Loucy (cell line): ENCODE measurements around the gene NPTX2.

Experiments used
- H2AFZ ChIP-seq: fragments of 200-600 bp; sonication (generic); 2 replicates; pipeline ENCODE4 v1.6.0; 2016; ENCODE audit warnings: antibody characterized with exemption, mild to moderate bottlenecking, low read length, moderate library complexity
- H3F3A ChIP-seq: fragments of 200-600 bp; 2 replicates; pipeline ENCODE4 v1.6.0; 2016; ENCODE audit warnings: antibody characterized with exemption, low read depth, mild to moderate bottlenecking
- H3K27me3 ChIP-seq: fragments of 200-600 bp; sonication (generic); 2 replicates; pipeline ENCODE4 v1.6.1; 2014; ENCODE audit warnings: low read length, mild to moderate bottlenecking; ENCODE audit not compliant: insufficient read depth, poor library complexity, severe bottlenecking
- H3K36me3 ChIP-seq: fragments of 200-600 bp; sonication (generic); 2 replicates; pipeline ENCODE4 v1.6.1; 2016; ENCODE audit warnings: low read length; ENCODE audit not compliant: insufficient read depth
- H3K4me1 ChIP-seq: fragments of 200-600 bp; sonication (generic); 2 replicates; pipeline ENCODE4 v1.5.1; 2014; ENCODE audit warnings: low read length, mild to moderate bottlenecking; ENCODE audit not compliant: insufficient read depth, poor library complexity, severe bottlenecking
- H3K4me2 ChIP-seq: fragments of 200-600 bp; sonication (generic); 2 replicates; pipeline ENCODE4 v1.6.0; 2014; ENCODE audit warnings: antibody characterized with exemption, low read length, low read depth, mild to moderate bottlenecking; ENCODE audit not compliant: poor library complexity, severe bottlenecking
- H3K4me3 ChIP-seq: fragments of 200-600 bp; sonication (generic); 2 replicates; pipeline ENCODE4 v1.5.1; 2014; ENCODE audit warnings: low read length, mild to moderate bottlenecking, mixed read lengths; ENCODE audit not compliant: poor library complexity, severe bottlenecking
- H3K79me2 ChIP-seq: fragments of 200-600 bp; sonication (generic); 2 replicates; pipeline ENCODE4 v1.6.1; 2014; ENCODE audit warnings: low read length; ENCODE audit not compliant: insufficient read depth
- H3K9ac ChIP-seq: fragments of 200-600 bp; sonication (generic); 2 replicates; pipeline ENCODE4 v1.6.0; 2014; ENCODE audit warnings: mild to moderate bottlenecking, low read depth, low read length, moderate library complexity; ENCODE audit not compliant: poor library complexity, severe bottlenecking
- H3K9me2 ChIP-seq: fragments of 200-600 bp; sonication (generic); replicated peaks from 2 replicates; pipeline ENCODE4 v1.6.1; 2016; ENCODE audit warnings: low read depth, low read length, mixed read lengths
- H3K9me3 ChIP-seq: fragments of 200-600 bp; sonication (generic); 2 replicates; pipeline ENCODE4 v1.6.1; 2014; ENCODE audit warnings: mild to moderate bottlenecking, antibody characterized with exemption, low read length, low read depth; ENCODE audit not compliant: insufficient read depth
- H4K20me1 ChIP-seq: fragments of 200-600 bp; sonication (generic); 2 replicates; pipeline ENCODE4 v1.6.0; 2014; ENCODE audit warnings: antibody characterized with exemption, low read length, mild to moderate bottlenecking; ENCODE audit not compliant: insufficient read depth, poor library complexity, severe bottlenecking
- CTCF ChIP-seq: fragments of 200-600 bp; sonication (generic); conservative IDR thresholded peaks from 2 replicates; pipeline ENCODE4 v1.5.1; 2014; ENCODE audit warnings: mild to moderate bottlenecking, antibody characterized with exemption, low read length
- EZH2phosphoT487 ChIP-seq: fragments of 200-600 bp; IDR thresholded peaks from 2 replicates; pipeline ENCODE4 v1.6.1; 2018; ENCODE audit warnings: antibody characterized with exemption, mild to moderate bottlenecking, moderate library complexity, borderline replicate concordance

NPTX2 gene, protein sequence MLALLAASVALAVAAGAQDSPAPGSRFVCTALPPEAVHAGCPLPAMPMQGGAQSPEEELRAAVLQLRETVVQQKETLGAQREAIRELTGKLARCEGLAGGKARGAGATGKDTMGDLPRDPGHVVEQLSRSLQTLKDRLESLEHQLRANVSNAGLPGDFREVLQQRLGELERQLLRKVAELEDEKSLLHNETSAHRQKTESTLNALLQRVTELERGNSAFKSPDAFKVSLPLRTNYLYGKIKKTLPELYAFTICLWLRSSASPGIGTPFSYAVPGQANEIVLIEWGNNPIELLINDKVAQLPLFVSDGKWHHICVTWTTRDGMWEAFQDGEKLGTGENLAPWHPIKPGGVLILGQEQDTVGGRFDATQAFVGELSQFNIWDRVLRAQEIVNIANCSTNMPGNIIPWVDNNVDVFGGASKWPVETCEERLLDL

DNA sequence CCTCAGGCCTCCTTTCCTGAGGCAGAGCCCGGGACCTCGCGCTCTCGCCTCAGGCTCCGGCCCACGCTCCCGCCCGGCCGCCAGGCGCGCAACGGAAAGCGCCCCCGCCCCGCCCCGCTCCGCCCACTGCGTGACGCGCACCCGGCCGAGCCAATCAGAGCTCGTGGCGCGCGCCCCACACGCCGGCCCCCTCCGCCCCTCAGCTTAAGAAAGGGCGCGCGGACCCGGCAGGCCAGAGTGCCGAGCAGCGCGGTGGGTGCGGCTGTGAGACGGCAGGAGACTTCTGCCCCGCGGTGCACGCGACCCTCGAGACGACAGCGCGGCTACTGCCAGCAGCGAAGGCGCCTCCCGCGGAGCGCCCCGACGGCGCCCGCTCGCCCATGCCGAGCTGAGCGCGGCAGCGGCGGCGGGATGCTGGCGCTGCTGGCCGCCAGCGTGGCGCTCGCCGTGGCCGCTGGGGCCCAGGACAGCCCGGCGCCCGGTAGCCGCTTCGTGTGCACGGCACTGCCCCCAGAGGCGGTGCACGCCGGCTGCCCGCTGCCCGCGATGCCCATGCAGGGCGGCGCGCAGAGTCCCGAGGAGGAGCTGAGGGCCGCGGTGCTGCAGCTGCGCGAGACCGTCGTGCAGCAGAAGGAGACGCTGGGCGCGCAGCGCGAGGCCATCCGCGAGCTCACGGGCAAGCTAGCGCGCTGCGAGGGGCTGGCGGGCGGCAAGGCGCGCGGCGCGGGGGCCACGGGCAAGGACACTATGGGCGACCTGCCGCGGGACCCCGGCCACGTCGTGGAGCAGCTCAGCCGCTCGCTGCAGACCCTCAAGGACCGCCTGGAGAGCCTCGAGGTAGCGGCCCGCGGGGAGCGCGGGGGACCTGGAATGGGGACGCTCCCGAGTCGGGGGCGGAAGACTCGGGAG is at the start of gene NPTX2:
Gene NPTX2 (plus strand): TSS at position 235 of the 909 bp plus-strand sequence. CDS start 177 bp downstream, at position 412.
- Histone ChIP-seq H3K9ac (no peak within 1 kb of the TSS), H3K4me3 (no peak within 1 kb of the TSS), H3K9me3 (no peaks in the 10 kb centered on the region), H3K4me1 (peaks cover 37% of the 10 kb centered on the region), H2AFZ (no peak within 1 kb of the TSS), H3K36me3 (no peaks in the 10 kb centered on the region), H3K79me2 (peaks cover 15% of the 10 kb centered on the region; the same call in 1 of the 2 replicates), H3K27me3 (no peaks in the 10 kb centered on the region), H3K9me2 (no peaks in the 10 kb centered on the region), H3K4me2 (no peak within 1 kb of the TSS), H3F3A (no peaks in the 10 kb centered on the region), H4K20me1 (no peaks in the 10 kb centered on the region)
- TF ChIP-seq CTCF = no peak
- TF ChIP-seq EZH2phosphoT487 = no peak

DNA sequence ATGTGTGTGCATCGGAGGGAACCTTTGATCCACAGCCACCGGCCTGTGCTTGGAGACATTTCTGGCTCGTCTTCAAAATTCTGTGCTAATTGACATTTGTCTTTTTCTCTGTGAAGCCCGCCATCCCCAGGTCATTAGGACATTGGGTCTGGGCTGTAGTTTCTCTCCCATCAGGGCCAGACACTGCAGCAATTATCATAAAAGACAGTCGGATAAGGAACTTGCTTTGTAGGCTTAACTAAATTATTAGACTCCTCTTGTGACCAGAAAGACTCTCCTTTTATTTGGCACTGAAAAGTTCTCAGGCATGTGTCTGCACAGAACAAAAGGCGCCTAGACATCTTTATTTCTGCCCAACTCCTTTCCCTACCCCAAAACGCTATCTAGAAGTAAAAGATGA is 49.1 kb upstream of the NPTX2 start:
- H3K27me3 ChIP-seq = no peaks in the 10 kb centered on the region
- H3K36me3 ChIP-seq = no peaks in the 10 kb centered on the region
- H3K9me2 ChIP-seq = no peaks in the 10 kb centered on the region
- no peaks in the 10 kb centered on the region for H3F3A ChIP-seq
- H3K4me2 ChIP-seq = no peak overlapping the region
- H3K4me3 ChIP-seq = no peak overlapping the region
- H3K9ac ChIP-seq = no peak overlapping the region
- H3K9me3 ChIP-seq = no peaks in the 10 kb centered on the region
- H4K20me1 ChIP-seq = no peaks in the 10 kb centered on the region
- no peaks in the 10 kb centered on the region for H3K79me2 ChIP-seq
- H2AFZ ChIP-seq = no peak overlapping the region
- no peaks in the 10 kb centered on the region for H3K4me1 ChIP-seq
- TF ChIP-seq EZH2phosphoT487 (no peak), CTCF (no peak)

DNA sequence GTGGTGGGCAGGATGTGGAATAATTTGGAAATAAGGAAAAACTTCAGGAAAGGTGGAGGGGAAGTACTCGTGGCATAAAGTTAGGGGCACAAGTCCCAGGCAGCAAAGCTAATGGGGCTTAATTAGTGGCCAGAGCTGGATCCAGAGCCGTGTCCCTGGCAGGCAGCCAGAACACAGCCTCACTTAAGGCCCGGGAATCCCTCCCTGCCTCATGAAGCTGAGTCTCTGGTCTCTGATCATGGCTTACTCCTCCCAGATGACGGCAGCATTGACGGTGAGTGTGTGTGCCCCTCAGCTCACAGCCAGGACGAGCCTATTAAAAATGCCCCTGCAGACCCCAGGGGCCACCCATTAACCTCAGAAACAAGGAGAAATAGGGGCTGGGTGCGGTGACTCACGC is 48.2 kb upstream of the NPTX2 start:
- Histone ChIP-seq H3K27me3 (no peaks in the 10 kb centered on the region), H3K4me2 (no peak overlapping the region), H3F3A (no peaks in the 10 kb centered on the region), H3K4me3 (no peak overlapping the region), H2AFZ (no peak overlapping the region), H3K36me3 (no peaks in the 10 kb centered on the region), H3K9ac (no peak overlapping the region), H3K79me2 (no peaks in the 10 kb centered on the region), H3K9me2 (no peaks in the 10 kb centered on the region), H3K4me1 (no peaks in the 10 kb centered on the region), H3K9me3 (no peaks in the 10 kb centered on the region), H4K20me1 (no peaks in the 10 kb centered on the region)
- TF ChIP-seq EZH2phosphoT487 (no peak), CTCF (no peak)
